ENCODE results near the gene PLCB3.
A peak's percentile ranks its signal among the peaks of the same experiment; 100 is the strongest.
"Not testable (repeated sequence)": the region's sequence is repeated elsewhere in the genome, so short reads cannot be mapped to it uniquely, and the experiment has no call there.

Gene PLCB3

DNA sequence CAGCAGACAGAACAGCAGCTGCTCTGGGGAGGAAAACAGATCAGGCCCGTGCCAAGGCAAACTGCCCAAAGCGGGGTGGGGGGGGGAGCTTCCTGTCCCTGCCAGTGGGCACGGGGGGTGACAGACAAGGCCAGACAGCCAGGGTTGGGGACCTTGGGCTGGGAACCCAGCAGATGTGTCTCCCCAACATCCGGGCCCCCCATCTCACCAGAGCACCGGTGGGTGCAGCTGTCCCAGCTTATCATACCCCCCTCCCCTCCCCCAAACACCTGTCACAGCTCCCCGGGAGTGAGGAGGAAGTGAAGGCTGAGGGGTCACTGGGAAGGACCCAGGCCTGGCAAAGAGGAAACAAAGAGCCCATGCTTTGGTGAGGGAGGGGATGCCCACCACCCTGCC, 5.9 kb upstream of the PLCB3 start:
- peak overlapping the region; percentile 75 for H3K23ac ChIP-seq (ENCODE audit: low read length)
- no peak overlapping the region for H4K8ac ChIP-seq (ENCODE audit: low read depth, low read length)
- peak overlapping the region; percentile 94 for H3K4me3 ChIP-seq (ENCODE audit: low read length)
- H3K4me2 ChIP-seq (ENCODE audit: low read length): peak overlapping the region; percentile 35
- peak overlapping the region; percentile 98 for H3K56ac ChIP-seq (ENCODE audit: low read length)
- H3K4ac ChIP-seq (ENCODE audit: low read depth, low read length): no peak overlapping the region
- H4K5ac ChIP-seq (ENCODE audit: low read length): no peak overlapping the region
- H2AK5ac ChIP-seq (ENCODE audit: low read length): no peak overlapping the region
- no peak overlapping the region for H3K27ac ChIP-seq (ENCODE audit: low read depth, low read length)
- no CpG with 5 or more reads among the region's 6 CpGs for WGBS (ENCODE audit: extremely low coverage, insufficient coverage, low lambda C conversion rate)
- peaks cover 7% of the 10 kb centered on the region for H3K79me1 ChIP-seq (ENCODE audit: low read length)
- DNase-seq: no peak
- H2BK15ac ChIP-seq (replicated peaks; ENCODE audit: low read depth): no peak overlapping the region
- H3K18ac ChIP-seq (ENCODE audit: low read length): no peak overlapping the region
- H2BK120ac ChIP-seq (ENCODE audit: low read depth, low read length): no peak overlapping the region
- no peaks in the 10 kb centered on the region for H3K27me3 ChIP-seq (ENCODE audit: insufficient read depth, low read length, poor library complexity)
- H2BK5ac ChIP-seq (ENCODE audit: low read length): no peak overlapping the region
- peaks cover 14% of the 10 kb centered on the region for H3K4me1 ChIP-seq (ENCODE audit: control insufficient read depth, low read depth, low read length)
- H3K79me2 ChIP-seq (ENCODE audit: control insufficient read depth, insufficient read depth, low read length): peaks cover 23% of the 10 kb centered on the region
- peak overlapping the region; percentile 95 for H3K9ac ChIP-seq (ENCODE audit: low read length)
- peaks cover 1% of the 10 kb centered on the region for H3K36me3 ChIP-seq (ENCODE audit: control insufficient read depth, insufficient read depth, low read length)

DNA sequence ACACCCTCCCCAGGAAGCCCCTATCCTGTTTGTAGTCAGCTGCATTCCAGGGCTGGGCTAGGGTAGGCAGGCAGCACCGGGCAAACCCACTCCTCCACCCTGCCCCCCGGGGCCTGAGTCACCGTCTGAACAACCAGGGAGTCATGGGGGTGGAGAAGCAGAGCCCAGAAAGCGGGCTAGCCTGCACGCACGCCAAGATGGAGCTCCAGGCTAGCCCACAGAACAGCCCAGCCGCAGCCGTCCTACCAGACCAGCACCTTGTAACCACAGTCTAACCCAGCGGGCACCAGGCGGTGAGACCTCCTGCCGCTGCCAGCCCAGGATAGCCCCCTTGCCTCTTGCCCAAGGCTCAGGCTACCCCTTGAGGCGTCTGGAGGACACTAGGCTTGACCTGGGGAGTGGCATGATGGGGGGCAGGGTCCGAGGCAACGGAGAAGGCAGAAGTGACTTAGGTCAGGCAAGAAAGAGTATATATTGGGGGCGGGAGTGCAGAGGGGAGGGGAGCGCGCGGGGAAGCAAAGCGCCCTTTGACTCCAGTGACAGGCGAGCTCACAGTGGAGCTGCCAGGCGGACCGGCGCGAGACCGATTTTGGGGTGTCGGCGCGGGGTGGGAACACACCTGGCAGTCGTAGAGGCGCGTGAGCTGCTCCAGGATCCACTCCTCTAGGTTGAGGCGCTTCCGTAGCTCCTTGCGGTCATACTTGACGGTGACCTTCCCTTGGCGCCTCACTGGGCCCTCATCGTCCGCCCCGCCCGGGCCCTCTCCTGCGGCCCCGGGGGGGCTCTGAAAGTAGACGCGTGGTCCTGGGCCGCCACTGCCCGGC, 5.3 kb upstream of the PLCB3 start:
- DNase-seq: peak; percentile 91
- peak overlapping the region; percentile 0 for H2BK120ac ChIP-seq (ENCODE audit: low read depth, low read length)
- peak overlapping the region; percentile 75 for H3K23ac ChIP-seq (ENCODE audit: low read length)
- H4K8ac ChIP-seq (ENCODE audit: low read depth, low read length): no peak overlapping the region
- peaks cover 12% of the 10 kb centered on the region for H3K4me1 ChIP-seq (ENCODE audit: control insufficient read depth, low read depth, low read length)
- H3K4me2 ChIP-seq (ENCODE audit: low read length): peak overlapping the region; percentile 35
- H3K9ac ChIP-seq (ENCODE audit: low read length): peak overlapping the region; percentile 95
- H2BK15ac ChIP-seq (replicated peaks; ENCODE audit: low read depth): no peak overlapping the region
- peak overlapping the region; percentile 98 for H3K56ac ChIP-seq (ENCODE audit: low read length)
- WGBS (ENCODE audit: extremely low coverage, insufficient coverage, low lambda C conversion rate): no CpG with 5 or more reads among the region's 46 CpGs
- H3K79me2 ChIP-seq (ENCODE audit: control insufficient read depth, insufficient read depth, low read length): peaks cover 23% of the 10 kb centered on the region
- H2AK5ac ChIP-seq (ENCODE audit: low read length): peak overlapping the region; percentile 86
- peak overlapping the region; percentile 64 for H2BK5ac ChIP-seq (ENCODE audit: low read length)
- peak overlapping the region; percentile 44 for H3K4ac ChIP-seq (ENCODE audit: low read depth, low read length)
- peaks cover 1% of the 10 kb centered on the region for H3K36me3 ChIP-seq (ENCODE audit: control insufficient read depth, insufficient read depth, low read length)
- H3K79me1 ChIP-seq (ENCODE audit: low read length): peaks cover 7% of the 10 kb centered on the region
- peak overlapping the region; percentile 46 for H3K27ac ChIP-seq (ENCODE audit: low read depth, low read length)
- H3K4me3 ChIP-seq (ENCODE audit: low read length): peak overlapping the region; percentile 94
- H3K27me3 ChIP-seq (ENCODE audit: insufficient read depth, low read length, poor library complexity): no peaks in the 10 kb centered on the region
- H3K18ac ChIP-seq (ENCODE audit: low read length): peak overlapping the region; percentile 15
- no peak overlapping the region for H4K5ac ChIP-seq (ENCODE audit: low read length)

DNA sequence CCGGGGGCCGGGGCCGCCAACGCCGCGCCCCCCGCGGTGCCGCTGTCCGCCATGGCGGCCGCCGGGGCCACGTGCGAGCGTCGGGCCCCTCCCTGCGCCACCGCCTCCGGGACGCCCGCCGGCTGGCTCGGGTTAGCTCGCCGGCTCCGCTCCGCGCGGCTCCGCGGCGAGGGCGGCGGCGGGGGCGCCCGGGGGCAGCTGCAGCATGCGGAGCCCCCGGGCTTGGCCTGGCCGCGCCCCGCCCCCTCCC, 4.8 kb upstream of the PLCB3 start:
- H3K27me3 ChIP-seq (ENCODE audit: insufficient read depth, low read length, poor library complexity); H3K4me2 ChIP-seq (ENCODE audit: low read length); H4K5ac ChIP-seq (ENCODE audit: low read length); H4K8ac ChIP-seq (ENCODE audit: low read depth, low read length); H2BK120ac ChIP-seq (ENCODE audit: low read depth, low read length); H2BK15ac ChIP-seq (replicated peaks; ENCODE audit: low read depth); H2BK5ac ChIP-seq (ENCODE audit: low read length); H2AK5ac ChIP-seq (ENCODE audit: low read length); H3K23ac ChIP-seq (ENCODE audit: low read length); DNase-seq; H3K79me1 ChIP-seq (ENCODE audit: low read length); H3K36me3 ChIP-seq (ENCODE audit: control insufficient read depth, insufficient read depth, low read length): not testable (repeated sequence)
- H3K4me3 ChIP-seq (ENCODE audit: low read length): peak overlapping the region; percentile 94
- peaks cover 23% of the 10 kb centered on the region for H3K79me2 ChIP-seq (ENCODE audit: control insufficient read depth, insufficient read depth, low read length)
- H3K56ac ChIP-seq (ENCODE audit: low read length): peak overlapping the region; percentile 98
- H3K9ac ChIP-seq (ENCODE audit: low read length): peak overlapping the region; percentile 95
- H3K4ac ChIP-seq (ENCODE audit: low read depth, low read length): peak overlapping the region; percentile 44
- peak overlapping the region; percentile 22 for H3K27ac ChIP-seq (ENCODE audit: low read depth, low read length)
- H3K4me1 ChIP-seq (ENCODE audit: control insufficient read depth, low read depth, low read length): peaks cover 12% of the 10 kb centered on the region
- WGBS (ENCODE audit: extremely low coverage, insufficient coverage, low lambda C conversion rate): no CpG with 5 or more reads among the region's 43 CpGs
- H3K18ac ChIP-seq (ENCODE audit: low read length): peak overlapping the region; percentile 15

DNA sequence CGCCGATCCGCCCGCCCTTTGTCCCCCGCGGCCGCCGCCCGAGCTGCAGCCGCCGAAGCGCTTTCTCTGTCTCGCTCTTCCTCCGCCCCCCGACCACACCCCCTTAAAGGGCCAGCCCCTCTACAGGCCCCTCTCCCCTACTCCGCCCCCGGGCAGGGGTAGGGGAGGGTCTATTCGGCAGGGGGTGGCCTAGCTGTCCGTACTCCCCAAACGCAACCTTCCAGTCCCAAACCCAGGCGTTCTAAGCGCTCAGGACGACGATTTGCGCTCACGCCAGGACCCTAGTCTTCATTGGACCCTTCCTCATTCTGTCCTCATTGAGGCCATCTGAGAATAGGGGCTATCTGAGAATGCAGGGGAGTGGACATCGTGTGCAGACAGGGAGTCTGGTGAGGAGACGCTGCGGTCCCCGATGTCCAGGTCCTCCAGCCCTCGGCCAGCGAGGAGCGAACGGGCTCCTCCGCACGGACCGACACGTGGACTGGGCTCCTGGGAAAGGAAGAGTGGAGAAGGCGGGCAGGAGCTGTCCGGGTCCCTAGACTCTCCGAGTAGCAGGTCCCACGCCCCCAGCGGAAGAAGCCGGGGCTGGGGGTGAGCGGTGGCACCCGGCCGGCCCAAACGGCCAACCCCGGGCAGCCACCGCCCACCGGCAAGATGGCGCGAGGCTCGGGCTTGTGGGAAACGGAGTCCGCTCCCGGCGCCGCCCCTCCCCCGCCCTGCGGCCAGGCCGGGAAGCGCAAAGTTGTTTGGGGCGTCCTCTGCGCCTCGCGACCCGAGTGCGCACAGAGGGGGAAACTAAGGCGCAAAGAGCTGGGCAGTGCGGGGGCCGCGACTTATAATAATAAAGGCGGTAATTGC, 4.2 kb upstream of the PLCB3 start, which contains the start of gene PPP1R14B:
Gene PPP1R14B (minus strand): TSS at position 73 of the 858 bp plus-strand sequence. CDS start 270 bp downstream, outside the sequence.
- WGBS (ENCODE audit: extremely low coverage, insufficient coverage, low lambda C conversion rate): no CpG with 5 or more reads among the region's 74 CpGs

DNA sequence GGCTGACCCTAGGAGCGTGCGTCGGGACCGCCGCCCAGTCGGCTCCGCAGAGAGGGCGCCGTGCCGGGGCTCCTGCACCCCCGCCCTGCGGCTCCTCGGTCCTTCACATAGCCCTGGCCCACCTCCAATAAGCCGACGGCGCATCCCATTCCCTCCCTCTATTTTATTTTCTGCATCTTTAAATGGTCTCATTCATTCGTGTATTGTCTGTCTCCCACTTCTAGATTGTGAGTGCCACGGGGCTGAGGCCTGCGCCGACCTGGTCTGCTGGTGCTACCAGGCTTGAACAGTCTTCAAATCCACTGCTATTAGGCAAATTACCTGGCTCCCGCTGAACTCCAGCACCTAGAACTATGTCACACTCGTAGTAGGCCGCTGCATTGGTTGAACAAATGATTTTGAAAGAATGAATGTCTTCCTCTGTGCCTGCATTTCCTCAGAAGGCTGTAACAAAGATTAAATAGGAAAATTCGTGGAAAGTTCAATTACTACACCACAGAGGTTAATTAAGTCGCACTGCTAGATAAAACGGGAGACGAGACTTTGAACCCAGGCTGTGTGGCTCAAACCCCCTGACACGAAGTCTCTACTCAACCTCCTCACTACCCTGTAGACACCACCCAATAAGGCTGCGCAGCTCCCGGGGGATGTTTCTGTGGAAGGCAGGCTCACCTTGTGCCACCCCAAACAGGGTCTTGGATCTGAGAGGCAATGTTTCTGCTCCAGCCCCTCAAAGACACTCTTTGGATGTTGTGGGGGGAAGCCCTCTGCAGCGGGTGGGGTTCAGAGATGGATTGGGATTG, 3.4 kb upstream of the PLCB3 start:
- H3K4ac ChIP-seq (ENCODE audit: low read depth, low read length): peak overlapping the region; percentile 59
- H4K8ac ChIP-seq (ENCODE audit: low read depth, low read length): no peak overlapping the region
- H3K79me1 ChIP-seq (ENCODE audit: low read length): peaks cover 9% of the 10 kb centered on the region
- H3K79me2 ChIP-seq (ENCODE audit: control insufficient read depth, insufficient read depth, low read length): peaks cover 30% of the 10 kb centered on the region
- H3K4me2 ChIP-seq (ENCODE audit: low read length): peak overlapping the region; percentile 32
- H3K23ac ChIP-seq (ENCODE audit: low read length): no peak overlapping the region
- H4K5ac ChIP-seq (ENCODE audit: low read length): no peak overlapping the region
- H3K27me3 ChIP-seq (ENCODE audit: insufficient read depth, low read length, poor library complexity): no peaks in the 10 kb centered on the region
- no peak overlapping the region for H2BK120ac ChIP-seq (ENCODE audit: low read depth, low read length)
- peaks cover 1% of the 10 kb centered on the region for H3K36me3 ChIP-seq (ENCODE audit: control insufficient read depth, insufficient read depth, low read length)
- no peak overlapping the region for H3K27ac ChIP-seq (ENCODE audit: low read depth, low read length)
- H2AK5ac ChIP-seq (ENCODE audit: low read length): peak overlapping the region; percentile 92
- H3K4me3 ChIP-seq (ENCODE audit: low read length): no peak overlapping the region
- DNase-seq: no peak
- H3K4me1 ChIP-seq (ENCODE audit: control insufficient read depth, low read depth, low read length): peaks cover 12% of the 10 kb centered on the region
- peak overlapping the region; percentile 15 for H3K18ac ChIP-seq (ENCODE audit: low read length)
- no peak overlapping the region for H2BK15ac ChIP-seq (replicated peaks; ENCODE audit: low read depth)
- H3K9ac ChIP-seq (ENCODE audit: low read length): peak overlapping the region; percentile 69
- peak overlapping the region; percentile 77 for H3K56ac ChIP-seq (ENCODE audit: low read length)
- no CpG with 5 or more reads among the region's 31 CpGs for WGBS (ENCODE audit: extremely low coverage, insufficient coverage, low lambda C conversion rate)
- H2BK5ac ChIP-seq (ENCODE audit: low read length): no peak overlapping the region

More for the DNA sequence above, 4.2 kb upstream of the PLCB3 start, which contains the start of gene PPP1R14B:
- peak within 1 kb of the TSS; percentile 98 for H3K56ac ChIP-seq (ENCODE audit: low read length)
- H3K4me1 ChIP-seq (ENCODE audit: control insufficient read depth, low read depth, low read length): peaks cover 12% of the 10 kb centered on the region
- H4K5ac ChIP-seq (ENCODE audit: low read length): no peak within 1 kb of the TSS
- peak within 1 kb of the TSS; percentile 86 for H2AK5ac ChIP-seq (ENCODE audit: low read length)
- peak within 1 kb of the TSS; percentile 73 for H2BK5ac ChIP-seq (ENCODE audit: low read length)
- H3K27me3 ChIP-seq (ENCODE audit: insufficient read depth, low read length, poor library complexity): no peaks in the 10 kb centered on the region
- H3K9ac ChIP-seq (ENCODE audit: low read length): peak within 1 kb of the TSS; percentile 95
- H3K18ac ChIP-seq (ENCODE audit: low read length): peak within 1 kb of the TSS; percentile 15
- no peak within 1 kb of the TSS for H4K8ac ChIP-seq (ENCODE audit: low read depth, low read length)
- H3K79me1 ChIP-seq (ENCODE audit: low read length): peaks cover 11% of the 10 kb centered on the region
- DNase-seq: peak; percentile 96
- H3K4me2 ChIP-seq (ENCODE audit: low read length): peak within 1 kb of the TSS; percentile 93
- peaks cover 1% of the 10 kb centered on the region for H3K36me3 ChIP-seq (ENCODE audit: control insufficient read depth, insufficient read depth, low read length)
- H2BK15ac ChIP-seq (replicated peaks; ENCODE audit: low read depth): no peak within 1 kb of the TSS
- peak within 1 kb of the TSS; percentile 50 for H3K4ac ChIP-seq (ENCODE audit: low read depth, low read length)
- H3K23ac ChIP-seq (ENCODE audit: low read length): peak within 1 kb of the TSS; percentile 75
- peak within 1 kb of the TSS; percentile 0 for H2BK120ac ChIP-seq (ENCODE audit: low read depth, low read length)
- peak within 1 kb of the TSS; percentile 59 for H3K27ac ChIP-seq (ENCODE audit: low read depth, low read length)
- H3K4me3 ChIP-seq (ENCODE audit: low read length): peak within 1 kb of the TSS; percentile 94
- H3K79me2 ChIP-seq (ENCODE audit: control insufficient read depth, insufficient read depth, low read length): peaks cover 28% of the 10 kb centered on the region
